CD14-positive monocyte (primary cell): ENCODE measurements around the gene C10orf143. TPM values are rescaled to one million over a fixed set of nuclear protein-coding genes. Genes with fewer than 3 reads are reported as not detected.

ENCODE experiments used
- DNase-seq, 3 donors: peaks; one replicate each; pipeline ENCODE4 v3.0.0-alpha.2; 2011 to 2022
- H2AFZ ChIP-seq: 2 replicates; pipeline ENCODE4 v1.6.0; 2012; ENCODE audit warnings: mild to moderate bottlenecking, low read depth, low read length, inconsistent platforms; ENCODE audit not compliant: insufficient read depth, poor library complexity, severe bottlenecking
- H3K27ac ChIP-seq, 2 donors: 1 replicate in 1 of 2; 2 replicates in 1 of 2; pipeline ENCODE4 v1.5.1; 2012 to 2013; ENCODE audit warnings: low read length in 2 of 2, control low read depth in 1 of 2, inconsistent platforms in 1 of 2, low read depth in 1 of 2, mild to moderate bottlenecking in 1 of 2
- H3K27me3 ChIP-seq, 2 donors: one replicate each; pipeline versions ENCODE4 v1.6.0 to v1.6.1; 2011 to 2013; ENCODE audit warnings: low read length in 2 of 2; ENCODE audit not compliant: control insufficient read depth in 2 of 2, insufficient read depth in 2 of 2
- H3K36me3 ChIP-seq, 2 donors: replicated peaks in 1 of 2; 1 replicate in 1 of 2; 2 replicates in 1 of 2; pipeline versions ENCODE4 v1.5.1 to v1.6.1; 2012 to 2013; ENCODE audit warnings: low read length in 2 of 2, control low read depth in 1 of 2, inconsistent platforms in 1 of 2, mild to moderate bottlenecking in 1 of 2; ENCODE audit not compliant: insufficient read depth in 2 of 2, control insufficient read depth in 1 of 2
- H3K4me1 ChIP-seq, 2 donors: 1 replicate in 1 of 2; 2 replicates in 1 of 2; pipeline versions ENCODE4 v1.5.1 to v1.6.1; 2012 to 2013; ENCODE audit warnings: low read length in 2 of 2, control low read depth in 1 of 2, inconsistent platforms in 1 of 2, mild to moderate bottlenecking in 1 of 2, moderate library complexity in 1 of 2; ENCODE audit not compliant: insufficient read depth in 2 of 2, control insufficient read depth in 1 of 2
- H3K4me2 ChIP-seq: replicated peaks from 2 replicates; pipeline ENCODE3; 2012; ENCODE audit warnings: low read length, moderate library complexity, mild to moderate bottlenecking; ENCODE audit not compliant: poor library complexity, severe bottlenecking; ENCODE audit errors: extremely low read depth
- H3K4me3 ChIP-seq, 3 experiments: fragments of 200-600 bp in 1 of 3; sonication (generic) in 1 of 3; replicated peaks in 1 of 3; 1 replicate in 2 of 3; 2 replicates in 1 of 3; pipeline ENCODE4 v1.5.1; 2011 to 2013; ENCODE audit warnings: low read length in 3 of 3, mild to moderate bottlenecking in 3 of 3, control low read depth in 2 of 3, low read depth in 2 of 3, inconsistent platforms in 1 of 3, moderate library complexity in 1 of 3
- H3K79me2 ChIP-seq: 2 replicates; pipeline ENCODE4 v1.6.0; 2012; ENCODE audit warnings: mild to moderate bottlenecking, control low read depth, inconsistent platforms, low read length, moderate library complexity; ENCODE audit not compliant: insufficient read depth
- H3K9ac ChIP-seq: 2 replicates; pipeline ENCODE4 v1.6.0; 2017; ENCODE audit warnings: low read length, mild to moderate bottlenecking; ENCODE audit not compliant: insufficient read depth, poor library complexity, severe bottlenecking
- H3K9me3 ChIP-seq, 2 donors: replicated peaks in 1 of 2; 1 replicate in 1 of 2; 2 replicates in 1 of 2; pipeline versions ENCODE4 v1.5.1 to v1.6.1; 2012 to 2013; ENCODE audit warnings: low read length in 2 of 2, control low read depth in 1 of 2; ENCODE audit not compliant: control insufficient read depth in 1 of 2, insufficient read depth in 1 of 2
- H4K20me1 ChIP-seq: 2 replicates; pipeline ENCODE4 v1.6.0; 2012; ENCODE audit warnings: mild to moderate bottlenecking, low read length, control low read depth, moderate library complexity; ENCODE audit not compliant: insufficient read depth
- H3K27ac Mint-ChIP-seq, 7 donors: one replicate each; pipeline ENCODE4 v1.8.0; 2020; ENCODE audit warnings: mild to moderate bottlenecking in 7 of 7, mixed read lengths in 7 of 7, moderate library complexity in 6 of 7, inconsistent platforms in 2 of 7
- H3K27me3 Mint-ChIP-seq, 3 donors: one replicate each; pipeline ENCODE4 v1.8.0; 2021 to 2022; ENCODE audit warnings: low read depth in 3 of 3, mild to moderate bottlenecking in 3 of 3, mixed read lengths in 3 of 3, moderate library complexity in 3 of 3, inconsistent platforms in 1 of 3
- H3K36me3 Mint-ChIP-seq, 2 donors: one replicate each; pipeline ENCODE4 v1.8.0; 2020; ENCODE audit warnings: mixed read lengths in 2 of 2, inconsistent platforms in 1 of 2, mild to moderate bottlenecking in 1 of 2
- H3K4me1 Mint-ChIP-seq: one replicate; pipeline ENCODE4 v1.8.0; 2020; ENCODE audit warnings: mild to moderate bottlenecking, mixed read lengths
- H3K4me3 Mint-ChIP-seq, 2 donors: one replicate each; pipeline ENCODE4 v1.8.0; 2020; ENCODE audit warnings: mild to moderate bottlenecking in 2 of 2, mixed read lengths in 2 of 2, moderate library complexity in 1 of 2
- H3K9me3 Mint-ChIP-seq, 7 donors: one replicate each; pipeline ENCODE4 v1.8.0; 2020 to 2022; ENCODE audit warnings: mixed read lengths in 7 of 7, mild to moderate bottlenecking in 6 of 7, moderate library complexity in 6 of 7, inconsistent platforms in 2 of 7
- WGBS: methylation state at CpG from one replicate; pipeline ENCODE4 v1.1.5; 2013; ENCODE audit warnings: missing lambda C conversion rate; ENCODE audit not compliant: insufficient coverage; 5-methylcytosine and 5-hydroxymethylcytosine counted together
- intact Hi-C, 2 donors: fragments of 100-400 bp; cut with micrococcal nuclease; formaldehyde crosslinking; loops; one replicate each; pipeline versions ENCODE4 v1.15.0 to v1.15.1; 2023
- polyA plus RNA-seq, 3 donors: library from polyadenylated mRNA; depleted of rRNA in 1 of 3; unstranded in 2 of 3; stranded (reverse) in 1 of 3; fragments of 300-500 nt in 2 of 3; fragments of >200 nt in 1 of 3; fragmentation: Illumina TruSeq in 2 of 3; gene quantifications; 1 replicate in 2 of 3; 2 replicates in 1 of 3; pipeline ENCODE4 v1.2.3, GENCODE V29; 2012 to 2021
- TF ChIP-seq, protein P1 (sequence below): fragments of 200-600 bp; IDR thresholded peaks from one replicate; pipeline ENCODE4 v1.8.0; 2022; ENCODE audit warnings: antibody characterized with exemption, mild to moderate bottlenecking

Gene C10orf143
- polyA plus RNA-seq, 3 donors: 3.6 to 11.6 (median 8.0) TPM

DNA sequence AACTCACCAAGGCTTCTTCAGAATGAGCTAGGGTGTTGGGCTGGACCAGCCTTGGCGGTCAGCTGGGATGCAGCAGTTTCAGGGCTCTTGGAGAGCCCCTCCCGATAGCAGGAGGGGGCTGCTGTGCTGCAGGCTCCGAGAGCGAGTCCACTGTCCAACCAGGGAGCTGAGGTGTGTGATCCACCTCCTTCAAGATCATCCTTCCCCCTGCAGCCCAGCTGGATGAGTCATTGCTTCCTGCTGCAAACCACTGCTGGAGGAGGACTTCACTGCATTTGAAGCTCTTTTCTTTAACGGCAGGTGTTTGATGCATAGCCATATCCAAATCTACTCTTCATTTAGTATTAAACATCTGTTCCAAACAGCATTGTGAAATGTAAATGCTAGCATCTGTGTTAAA is 92.4 kb downstream of the C10orf143 start:
- TF ChIP-seq, protein P1, sequence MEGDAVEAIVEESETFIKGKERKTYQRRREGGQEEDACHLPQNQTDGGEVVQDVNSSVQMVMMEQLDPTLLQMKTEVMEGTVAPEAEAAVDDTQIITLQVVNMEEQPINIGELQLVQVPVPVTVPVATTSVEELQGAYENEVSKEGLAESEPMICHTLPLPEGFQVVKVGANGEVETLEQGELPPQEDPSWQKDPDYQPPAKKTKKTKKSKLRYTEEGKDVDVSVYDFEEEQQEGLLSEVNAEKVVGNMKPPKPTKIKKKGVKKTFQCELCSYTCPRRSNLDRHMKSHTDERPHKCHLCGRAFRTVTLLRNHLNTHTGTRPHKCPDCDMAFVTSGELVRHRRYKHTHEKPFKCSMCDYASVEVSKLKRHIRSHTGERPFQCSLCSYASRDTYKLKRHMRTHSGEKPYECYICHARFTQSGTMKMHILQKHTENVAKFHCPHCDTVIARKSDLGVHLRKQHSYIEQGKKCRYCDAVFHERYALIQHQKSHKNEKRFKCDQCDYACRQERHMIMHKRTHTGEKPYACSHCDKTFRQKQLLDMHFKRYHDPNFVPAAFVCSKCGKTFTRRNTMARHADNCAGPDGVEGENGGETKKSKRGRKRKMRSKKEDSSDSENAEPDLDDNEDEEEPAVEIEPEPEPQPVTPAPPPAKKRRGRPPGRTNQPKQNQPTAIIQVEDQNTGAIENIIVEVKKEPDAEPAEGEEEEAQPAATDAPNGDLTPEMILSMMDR: no peak
- no peaks in the 10 kb centered on the region for H3K9me3 ChIP-seq
- no peak overlapping the region for H3K4me3 ChIP-seq
- no peak overlapping the region for H3K9ac ChIP-seq
- H3K4me3 Mint-ChIP-seq: no peak overlapping the region
- no peaks in the 10 kb centered on the region for H3K4me1 ChIP-seq
- peaks cover 2% of the 10 kb centered on the region for H3K4me1 Mint-ChIP-seq
- intact Hi-C loops: no loop called here
- H4K20me1 ChIP-seq: no peaks in the 10 kb centered on the region
- H3K79me2 ChIP-seq: no peaks in the 10 kb centered on the region
- H3K4me2 ChIP-seq: no peak overlapping the region
- peaks cover 2 to 8% (median 3%) of the 10 kb centered on the region in 3 donors for H3K27me3 Mint-ChIP-seq
- no peak for DNase-seq
- no peaks in the 10 kb centered on the region for H3K36me3 Mint-ChIP-seq
- H2AFZ ChIP-seq: no peak overlapping the region
- H3K9me3 Mint-ChIP-seq: peaks cover 0 to 4% (median 0%) of the 10 kb centered on the region in 7 donors
- 67% methylated on average over 3 of the region's 5 CpGs for WGBS
- no peak overlapping the region for H3K27ac ChIP-seq
- H3K27me3 ChIP-seq: no peaks in the 10 kb centered on the region
- no peaks in the 10 kb centered on the region for H3K36me3 ChIP-seq
- no peak overlapping the region for H3K27ac Mint-ChIP-seq

DNA sequence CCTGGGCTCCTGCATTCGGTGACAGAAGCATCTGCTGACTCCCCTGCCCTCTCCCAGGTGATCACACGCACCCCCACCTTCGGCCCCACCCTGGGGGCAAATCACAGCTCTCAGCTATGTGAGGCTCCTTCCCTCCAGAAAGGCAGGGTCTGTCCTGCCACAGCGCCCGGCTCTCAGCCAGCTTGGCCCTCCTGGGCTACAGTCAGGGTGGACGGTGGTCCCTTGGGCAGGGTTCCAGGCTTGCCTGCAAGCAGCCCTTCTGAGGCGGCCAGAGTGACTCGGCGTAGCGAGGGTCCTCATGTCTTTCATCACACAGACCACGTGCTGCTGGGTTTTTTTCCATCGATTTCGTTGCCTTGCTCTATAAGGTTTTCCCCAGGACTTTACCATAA is 93.0 kb downstream of the C10orf143 start:
- no peaks in the 10 kb centered on the region for H3K36me3 Mint-ChIP-seq
- peaks cover 0 to 8% (median 2%) of the 10 kb centered on the region in 3 donors for H3K27me3 Mint-ChIP-seq
- no peaks in the 10 kb centered on the region for H4K20me1 ChIP-seq
- no peak for DNase-seq
- no peaks in the 10 kb centered on the region for H3K4me1 ChIP-seq
- H3K4me1 Mint-ChIP-seq: peaks cover 2% of the 10 kb centered on the region
- H3K79me2 ChIP-seq: no peaks in the 10 kb centered on the region
- 90% methylated on average over 10 of the region's 13 CpGs for WGBS
- no peak overlapping the region for H3K27ac Mint-ChIP-seq
- TF ChIP-seq, protein P1: no peak
- no peak overlapping the region for H3K4me2 ChIP-seq
- peaks cover 0 to 4% (median 0%) of the 10 kb centered on the region in 7 donors for H3K9me3 Mint-ChIP-seq
- no peaks in the 10 kb centered on the region for H3K27me3 ChIP-seq
- intact Hi-C loops: no loop called here
- no peak overlapping the region for H3K27ac ChIP-seq
- no peak overlapping the region for H3K9ac ChIP-seq
- no peaks in the 10 kb centered on the region for H3K36me3 ChIP-seq
- no peak overlapping the region for H3K4me3 Mint-ChIP-seq
- H2AFZ ChIP-seq: no peak overlapping the region
- no peak overlapping the region for H3K4me3 ChIP-seq
- H3K9me3 ChIP-seq: no peaks in the 10 kb centered on the region
